IMR-90 (cell line): ENCODE results near the gene CD79A. TPM values are rescaled to one million over a fixed set of nuclear protein-coding genes. Genes with fewer than 3 reads are reported as not detected.

ENCODE experiments used
- ATAC-seq: fragments of 200-7000 bp; cut with Tn5 transposase; 2 replicates; pipeline ENCODE4 v1.9.1; 2020; ENCODE audit warnings: low read depth, mild to moderate bottlenecking, moderate library complexity
- BruUV-seq: library from RNA; stranded (reverse); fragments of 400-500 nt; replicated peaks from 2 replicates; lab custom pipeline; 2021; lab: Mats Ljungman, UMichigan
- CTCF ChIA-PET: fragments of 300-600 bp; formaldehyde crosslinking; extraction: SDS; loops from one replicate; lab custom pipeline; 2021; ENCODE audit warnings: antibody characterized with exemption; lab: Yijun Ruan, JAX
- POLR2A ChIA-PET: fragments of 300-600 bp; sonication (Branson Sonifier 250); formaldehyde crosslinking; loops from one replicate; lab custom pipeline; 2022; ENCODE audit warnings: antibody characterized with exemption; ENCODE audit not compliant: unreplicated experiment; lab: Charles Lee
- DNase-seq: peaks from one replicate; pipeline ENCODE4 v3.0.0; 2013
- H2AFZ ChIP-seq: replicated peaks from 2 replicates; pipeline ENCODE3; 2013; ENCODE audit warnings: low read length, mild to moderate bottlenecking; ENCODE audit not compliant: poor library complexity
- H2AK5ac ChIP-seq: 2 replicates; pipeline ENCODE4 v1.6.1; 2013; ENCODE audit warnings: low read depth, low read length, inconsistent platforms
- H2AK9ac ChIP-seq: replicated peaks from 2 replicates; pipeline ENCODE3; 2013; ENCODE audit warnings: mild to moderate bottlenecking, low read depth, low read length, moderate library complexity; ENCODE audit not compliant: poor library complexity
- H2BK120ac ChIP-seq: 2 replicates; pipeline ENCODE4 v1.6.1; 2013; ENCODE audit warnings: low read depth, low read length, inconsistent platforms
- H2BK15ac ChIP-seq: 3 replicates; pipeline ENCODE4 v1.6.1; 2013; ENCODE audit warnings: low read depth, low read length, inconsistent platforms
- H2BK20ac ChIP-seq: 2 replicates; pipeline ENCODE4 v1.6.1; 2013; ENCODE audit warnings: low read depth, mild to moderate bottlenecking, inconsistent platforms, low read length, moderate library complexity
- H2BK5ac ChIP-seq: 2 replicates; pipeline ENCODE4 v1.6.1; 2013; ENCODE audit warnings: mild to moderate bottlenecking, low read depth, low read length, inconsistent platforms; ENCODE audit not compliant: poor library complexity, severe bottlenecking
- H3K14ac ChIP-seq: replicated peaks from 2 replicates; pipeline ENCODE4 v1.6.1; 2013; ENCODE audit warnings: low read depth, low read length, inconsistent platforms
- H3K18ac ChIP-seq: 2 replicates; pipeline ENCODE4 v1.6.1; 2013; ENCODE audit warnings: low read depth, low read length, control low read depth
- H3K23ac ChIP-seq: 2 replicates; pipeline ENCODE4 v1.6.1; 2013; ENCODE audit warnings: low read depth, low read length, inconsistent platforms
- H3K27ac ChIP-seq: 2 replicates; pipeline ENCODE4 v1.5.1; 2013; ENCODE audit warnings: mild to moderate bottlenecking, control low read depth, low read length; ENCODE audit not compliant: insufficient read depth
- H3K27me3 ChIP-seq: 2 replicates; pipeline ENCODE4 v1.6.1; 2013; ENCODE audit warnings: low read length; ENCODE audit not compliant: control insufficient read depth, insufficient read depth
- H3K36me3 ChIP-seq: 2 replicates; pipeline ENCODE4 v1.6.1; 2013; ENCODE audit warnings: low read length, mixed read lengths; ENCODE audit not compliant: control insufficient read depth, insufficient read depth
- H3K4ac ChIP-seq: 2 replicates; pipeline ENCODE4 v1.6.1; 2013; ENCODE audit warnings: low read depth, low read length, inconsistent platforms
- H3K4me1 ChIP-seq: 2 replicates; pipeline ENCODE4 v1.6.1; 2013; ENCODE audit warnings: low read length, mixed read lengths; ENCODE audit not compliant: control insufficient read depth, insufficient read depth
- H3K4me2 ChIP-seq: 2 replicates; pipeline ENCODE4 v1.6.1; 2013; ENCODE audit warnings: low read depth, mild to moderate bottlenecking, control low read depth, low read length, moderate library complexity
- H3K4me3 ChIP-seq: 2 replicates; pipeline ENCODE4 v1.5.1; 2013; ENCODE audit warnings: low read depth, mild to moderate bottlenecking, control low read depth, low read length, moderate library complexity; ENCODE audit not compliant: insufficient read depth
- H3K56ac ChIP-seq: 2 replicates; pipeline ENCODE4 v1.6.1; 2013; ENCODE audit warnings: low read length, inconsistent platforms; ENCODE audit not compliant: insufficient read depth; ENCODE audit errors: extremely low read depth
- H3K79me1 ChIP-seq, 2 experiments: 2 replicates each; pipeline ENCODE4 v1.6.1; 2013; ENCODE audit warnings: low read length in 2 of 2, inconsistent platforms in 1 of 2, low read depth in 1 of 2
- H3K9ac ChIP-seq: 2 replicates; pipeline ENCODE4 v1.6.1; 2013; ENCODE audit warnings: low read depth, low read length, control low read depth
- H3K9me1 ChIP-seq: 2 replicates; pipeline ENCODE4 v1.6.1; 2013; ENCODE audit warnings: low read length, inconsistent platforms; ENCODE audit not compliant: insufficient read depth
- H3K9me3 ChIP-seq: 2 replicates; pipeline ENCODE4 v1.6.1; 2013; ENCODE audit warnings: low read length; ENCODE audit not compliant: control insufficient read depth, insufficient read depth
- H4K20me1 ChIP-seq: 2 replicates; pipeline ENCODE4 v1.6.1; 2013; ENCODE audit warnings: low read length, inconsistent platforms; ENCODE audit not compliant: insufficient read depth
- H4K5ac ChIP-seq: 2 replicates; pipeline ENCODE4 v1.6.1; 2013; ENCODE audit warnings: mild to moderate bottlenecking, low read depth, low read length, control low read depth
- H4K8ac ChIP-seq, 2 experiments: 2 replicates each; pipeline ENCODE4 v1.6.1; 2013; ENCODE audit warnings: low read depth in 2 of 2, low read length in 2 of 2, control low read depth in 1 of 2, inconsistent platforms in 1 of 2
- H4K91ac ChIP-seq: 2 replicates; pipeline ENCODE4 v1.6.1; 2013; ENCODE audit warnings: low read depth, low read length, inconsistent platforms; ENCODE audit not compliant: insufficient read depth
- BHLHE40 ChIP-seq: fragments of 150-350 bp; IDR thresholded peaks from 2 replicates; pipeline ENCODE4 v1.6.1; 2016; ENCODE audit warnings: mild to moderate bottlenecking, low read depth, low read length
- CEBPB ChIP-seq: IDR thresholded peaks from 2 replicates; pipeline ENCODE4 v1.6.1; 2012; ENCODE audit warnings: low read depth, low read length, improper control_type of control experiment
- CHD1 ChIP-seq: IDR thresholded peaks from 2 replicates; pipeline ENCODE4 v1.6.1; 2012; ENCODE audit warnings: low read depth, low read length, improper control_type of control experiment
- FOS ChIP-seq: fragments of 150-350 bp; IDR thresholded peaks from 2 replicates; pipeline ENCODE4 v1.6.1; 2016; ENCODE audit warnings: low read depth, low read length
- MAFK ChIP-seq: IDR thresholded peaks from 2 replicates; pipeline ENCODE4 v1.6.1; 2012; ENCODE audit warnings: low read depth, low read length, improper control_type of control experiment
- MAZ ChIP-seq: IDR thresholded peaks from 2 replicates; pipeline ENCODE4 v1.6.1; 2012; ENCODE audit warnings: low read depth, mild to moderate bottlenecking, low read length, improper control_type of control experiment, moderate library complexity, borderline replicate concordance
- MXI1 ChIP-seq: IDR thresholded peaks from 2 replicates; pipeline ENCODE4 v1.6.1; 2012; ENCODE audit warnings: low read depth, mild to moderate bottlenecking, low read length, moderate library complexity, borderline replicate concordance
- NFE2L2 ChIP-seq: fragments of 150-350 bp; IDR thresholded peaks from 2 replicates; pipeline ENCODE4 v1.6.1; 2016; ENCODE audit warnings: low read depth, mild to moderate bottlenecking, low read length
- POLR2A ChIP-seq: IDR thresholded peaks from 2 replicates; pipeline ENCODE4 v1.6.1; 2012; ENCODE audit warnings: mild to moderate bottlenecking, low read depth, low read length
- RAD21 ChIP-seq: IDR thresholded peaks from 2 replicates; pipeline ENCODE4 v1.6.1; 2012; ENCODE audit warnings: low read length, improper control_type of control experiment
- RCOR1 ChIP-seq: IDR thresholded peaks from 2 replicates; pipeline ENCODE4 v1.6.1; 2012; ENCODE audit warnings: mild to moderate bottlenecking, low read length, improper control_type of control experiment; ENCODE audit not compliant: insufficient replicate concordance
- RFX5 ChIP-seq: IDR thresholded peaks from 2 replicates; pipeline ENCODE4 v1.8.0; 2012; ENCODE audit warnings: low read depth, mild to moderate bottlenecking, low read length, moderate library complexity
- SMC3 ChIP-seq: fragments of 150-350 bp; IDR thresholded peaks from 2 replicates; pipeline ENCODE4 v1.6.1; 2016; ENCODE audit warnings: low read depth, mild to moderate bottlenecking, antibody characterized with exemption, low read length, moderate library complexity
- WGBS, 2 experiments: methylation state at CpG; one replicate each; pipeline versions ENCODE4 v1.1.5 to v1.1.7; 2013; ENCODE audit warnings: missing lambda C conversion rate in 2 of 2; ENCODE audit not compliant: insufficient read length in 1 of 2; ENCODE audit errors: extremely low coverage in 2 of 2; 5-methylcytosine and 5-hydroxymethylcytosine counted together
- dilution Hi-C: fragments of 300-500 bp; cut with HindIII; formaldehyde crosslinking; loops from one replicate; pipeline ENCODE4 v1.14.3; 2018; ENCODE audit warnings: low sequenced_read_pairs; ENCODE audit not compliant: unreplicated experiment
- in situ Hi-C: fragments of 300-500 bp; cut with MboI; formaldehyde crosslinking; loops from 3 replicates; pipeline ENCODE4 v1.14.3; 2019; ENCODE audit warnings: low sequenced_read_pairs, inconsistent platforms, mixed read lengths
- intact Hi-C: fragments of 100-400 bp; cut with micrococcal nuclease; formaldehyde crosslinking; loops from 2 replicates; pipeline ENCODE4 v1.10.0; 2022
- polyA plus RNA-seq, 3 experiments: library from polyadenylated mRNA; depleted of rRNA; stranded (reverse); fragments of >200 nt; gene quantifications; 2 replicates each; pipeline ENCODE4 v1.2.3, GENCODE V29; 2012; ENCODE audit warnings: low replicate concordance in 1 of 3
- total RNA-seq: library from RNA; depleted of rRNA; stranded (reverse); fragments of >200 nt; gene quantifications from 2 replicates; pipeline ENCODE4 v1.2.3, GENCODE V29; 2012
- TF ChIP-seq, protein P1 (sequence below): fragments of 150-350 bp; IDR thresholded peaks from 2 replicates; pipeline ENCODE4 v1.6.1; 2017; ENCODE audit warnings: mild to moderate bottlenecking, antibody characterized with exemption, low read length, low read depth
- TF ChIP-seq, protein P2 (sequence below): fragments of 150-350 bp; IDR thresholded peaks from 2 replicates; pipeline ENCODE4 v1.6.1; 2016; ENCODE audit warnings: low read depth, mild to moderate bottlenecking, low read length, moderate library complexity, borderline replicate concordance
- TF ChIP-seq, protein P3 (sequence below): conservative IDR thresholded peaks from 2 replicates; pipeline ENCODE4 v1.5.1; 2012; ENCODE audit warnings: mild to moderate bottlenecking, low read depth, low read length, improper control_type of control experiment

CD79A gene
- total and polyA plus RNA-seq, 2 of the 4 experiments (the other 2 are of a cell fraction) = 0.19 TPM; not detected in 1

- no peak overlapping the region for H3K14ac ChIP-seq
- dilution Hi-C loops = no loop called here
- H3K4me3 ChIP-seq = no peak overlapping the region
- H3K4me2 ChIP-seq = no peak overlapping the region
- H2AK5ac ChIP-seq = no peak overlapping the region
- CTCF ChIA-PET = no interaction called here
- H3K9me1 ChIP-seq = no peaks in the 10 kb centered on the region
- no peak overlapping the region for H2BK15ac ChIP-seq
- H2BK20ac ChIP-seq = no peak overlapping the region
- no peaks in the 10 kb centered on the region for H3K4me1 ChIP-seq
- no peak overlapping the region for H3K56ac ChIP-seq
- H3K4ac ChIP-seq = no peak overlapping the region
- H4K91ac ChIP-seq = no peak overlapping the region
- H2BK5ac ChIP-seq = no peak overlapping the region
- ATAC-seq (no peak), DNase-seq (no peak)
- H4K20me1 ChIP-seq = peaks cover 5% of the 10 kb centered on the region
- BruUV-seq = no TSS peak
- H3K36me3 ChIP-seq = peaks cover 57% of the 10 kb centered on the region
- no peak overlapping the region for H4K8ac ChIP-seq
- WGBS, 2 experiments = no CpG with 5 or more reads among the region's 1 CpG
- in situ Hi-C loops = no loop called here
- H3K23ac ChIP-seq = no peak overlapping the region
- H3K27ac ChIP-seq = no peak overlapping the region
- no peak overlapping the region for H2BK120ac ChIP-seq
- H3K18ac ChIP-seq = no peak overlapping the region
- peaks cover 5 to 7% of the 10 kb centered on the region in 2 experiments for H3K79me1 ChIP-seq
- no peak overlapping the region for H4K5ac ChIP-seq
- no peak overlapping the region for H2AK9ac ChIP-seq
- intact Hi-C loops = no loop called here
- H3K27me3 ChIP-seq = no peaks in the 10 kb centered on the region
- POLR2A ChIA-PET = no interaction called here
- TF ChIP-seq, protein P1, sequence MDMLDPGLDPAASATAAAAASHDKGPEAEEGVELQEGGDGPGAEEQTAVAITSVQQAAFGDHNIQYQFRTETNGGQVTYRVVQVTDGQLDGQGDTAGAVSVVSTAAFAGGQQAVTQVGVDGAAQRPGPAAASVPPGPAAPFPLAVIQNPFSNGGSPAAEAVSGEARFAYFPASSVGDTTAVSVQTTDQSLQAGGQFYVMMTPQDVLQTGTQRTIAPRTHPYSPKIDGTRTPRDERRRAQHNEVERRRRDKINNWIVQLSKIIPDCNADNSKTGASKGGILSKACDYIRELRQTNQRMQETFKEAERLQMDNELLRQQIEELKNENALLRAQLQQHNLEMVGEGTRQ = no peak
- TF ChIP-seq FOS = no peak
- TF ChIP-seq MAFK = no peak
- no peak for TF ChIP-seq MAZ
- TF ChIP-seq, protein P2, sequence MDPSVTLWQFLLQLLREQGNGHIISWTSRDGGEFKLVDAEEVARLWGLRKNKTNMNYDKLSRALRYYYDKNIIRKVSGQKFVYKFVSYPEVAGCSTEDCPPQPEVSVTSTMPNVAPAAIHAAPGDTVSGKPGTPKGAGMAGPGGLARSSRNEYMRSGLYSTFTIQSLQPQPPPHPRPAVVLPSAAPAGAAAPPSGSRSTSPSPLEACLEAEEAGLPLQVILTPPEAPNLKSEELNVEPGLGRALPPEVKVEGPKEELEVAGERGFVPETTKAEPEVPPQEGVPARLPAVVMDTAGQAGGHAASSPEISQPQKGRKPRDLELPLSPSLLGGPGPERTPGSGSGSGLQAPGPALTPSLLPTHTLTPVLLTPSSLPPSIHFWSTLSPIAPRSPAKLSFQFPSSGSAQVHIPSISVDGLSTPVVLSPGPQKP = no peak
- TF ChIP-seq MXI1 = no peak
- TF ChIP-seq BHLHE40 = no peak
- no peak for TF ChIP-seq RCOR1
- TF ChIP-seq RFX5 = no peak
- TF ChIP-seq RAD21 = no peak
- no peak for TF ChIP-seq POLR2A
- no peak for TF ChIP-seq CEBPB
- TF ChIP-seq NFE2L2 = no peak
- no peak for TF ChIP-seq CHD1
- TF ChIP-seq SMC3 = no peak
- TF ChIP-seq, protein P3, sequence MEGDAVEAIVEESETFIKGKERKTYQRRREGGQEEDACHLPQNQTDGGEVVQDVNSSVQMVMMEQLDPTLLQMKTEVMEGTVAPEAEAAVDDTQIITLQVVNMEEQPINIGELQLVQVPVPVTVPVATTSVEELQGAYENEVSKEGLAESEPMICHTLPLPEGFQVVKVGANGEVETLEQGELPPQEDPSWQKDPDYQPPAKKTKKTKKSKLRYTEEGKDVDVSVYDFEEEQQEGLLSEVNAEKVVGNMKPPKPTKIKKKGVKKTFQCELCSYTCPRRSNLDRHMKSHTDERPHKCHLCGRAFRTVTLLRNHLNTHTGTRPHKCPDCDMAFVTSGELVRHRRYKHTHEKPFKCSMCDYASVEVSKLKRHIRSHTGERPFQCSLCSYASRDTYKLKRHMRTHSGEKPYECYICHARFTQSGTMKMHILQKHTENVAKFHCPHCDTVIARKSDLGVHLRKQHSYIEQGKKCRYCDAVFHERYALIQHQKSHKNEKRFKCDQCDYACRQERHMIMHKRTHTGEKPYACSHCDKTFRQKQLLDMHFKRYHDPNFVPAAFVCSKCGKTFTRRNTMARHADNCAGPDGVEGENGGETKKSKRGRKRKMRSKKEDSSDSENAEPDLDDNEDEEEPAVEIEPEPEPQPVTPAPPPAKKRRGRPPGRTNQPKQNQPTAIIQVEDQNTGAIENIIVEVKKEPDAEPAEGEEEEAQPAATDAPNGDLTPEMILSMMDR = no peak
- no peaks in the 10 kb centered on the region for H3K9me3 ChIP-seq
- no peak overlapping the region for H2AFZ ChIP-seq
- H3K9ac ChIP-seq = no peak overlapping the region
Observed at GRCh38 chr19:41896581-41896942, 19.5 kb downstream of the CD79A start.
